ENCODE data around the gene SMARCB1. TPM values are rescaled to one million over a fixed set of nuclear protein-coding genes. Genes with fewer than 3 reads are reported as not detected.

SMARCB1 gene
- total RNA-seq, 1 donor from 2014 or later, result 105 TPM

GRCh38 chr22:23787910-23788309 lies 1.1 kb downstream of the SMARCB1 start:
- no peak for DNase-seq (ENCODE audit: low spot score)
- Mint-ChIP-seq H3K27me3 (ENCODE audit: unreplicated experiment) (peaks cover 3% of the 10 kb centered on the region), H3K36me3 (ENCODE audit: low read depth, unreplicated experiment) (peaks cover 6% of the 10 kb centered on the region), H3K27ac (ENCODE audit: unreplicated experiment) (no peak overlapping the region), H3K9me3 (ENCODE audit: unreplicated experiment) (no peaks in the 10 kb centered on the region), H3K4me3 (ENCODE audit: unreplicated experiment) (peak overlapping the region; percentile 95), H3K4me1 (ENCODE audit: unreplicated experiment) (peaks cover 11% of the 10 kb centered on the region)
- no peak for TF ChIP-seq CTCF (IDR thresholded peaks at IDR 0.05; ENCODE audit: unreplicated experiment)

GRCh38 chr22:23789121-23789520 lies 2.4 kb downstream of the SMARCB1 start:
- Mint-ChIP-seq H3K4me3 (ENCODE audit: unreplicated experiment) (no peak overlapping the region), H3K4me1 (ENCODE audit: unreplicated experiment) (peaks cover 11% of the 10 kb centered on the region), H3K27ac (ENCODE audit: unreplicated experiment) (no peak overlapping the region), H3K27me3 (ENCODE audit: unreplicated experiment) (peaks cover 2% of the 10 kb centered on the region), H3K9me3 (ENCODE audit: unreplicated experiment) (no peaks in the 10 kb centered on the region), H3K36me3 (ENCODE audit: low read depth, unreplicated experiment) (peaks cover 12% of the 10 kb centered on the region)
- DNase-seq (ENCODE audit: low spot score), result no peak
- TF ChIP-seq CTCF (IDR thresholded peaks at IDR 0.05; ENCODE audit: unreplicated experiment), result no peak

GRCh38 chr22:23789638-23790037 lies 2.9 kb downstream of the SMARCB1 start:
- no peak overlapping the region for H3K27ac Mint-ChIP-seq (ENCODE audit: unreplicated experiment)
- H3K36me3 Mint-ChIP-seq (ENCODE audit: low read depth, unreplicated experiment), result peaks cover 12% of the 10 kb centered on the region
- no peaks in the 10 kb centered on the region for H3K9me3 Mint-ChIP-seq (ENCODE audit: unreplicated experiment)
- no peak for TF ChIP-seq CTCF (IDR thresholded peaks at IDR 0.05; ENCODE audit: unreplicated experiment)
- H3K4me1 Mint-ChIP-seq (ENCODE audit: unreplicated experiment), result peaks cover 11% of the 10 kb centered on the region
- peaks cover 2% of the 10 kb centered on the region for H3K27me3 Mint-ChIP-seq (ENCODE audit: unreplicated experiment)
- no peak overlapping the region for H3K4me3 Mint-ChIP-seq (ENCODE audit: unreplicated experiment)
- DNase-seq (ENCODE audit: low spot score), result no peak

GRCh38 chr22:23790819-23791737 lies 4.3 kb downstream of the SMARCB1 start:
- DNase-seq (ENCODE audit: low spot score), result no peak
- peaks cover 2% of the 10 kb centered on the region for H3K27me3 Mint-ChIP-seq (ENCODE audit: unreplicated experiment)
- H3K36me3 Mint-ChIP-seq (ENCODE audit: low read depth, unreplicated experiment), result peaks cover 14% of the 10 kb centered on the region
- H3K9me3 Mint-ChIP-seq (ENCODE audit: unreplicated experiment), result no peaks in the 10 kb centered on the region
- peaks cover 11% of the 10 kb centered on the region for H3K4me1 Mint-ChIP-seq (ENCODE audit: unreplicated experiment)
- no peak overlapping the region for H3K27ac Mint-ChIP-seq (ENCODE audit: unreplicated experiment)
- no peak for TF ChIP-seq CTCF (IDR thresholded peaks at IDR 0.05; ENCODE audit: unreplicated experiment)
- H3K4me3 Mint-ChIP-seq (ENCODE audit: unreplicated experiment), result no peak overlapping the region

Data from endothelial cell (in vitro differentiated cells).